Fibroblast of the aortic adventitia (primary cell): ENCODE data around the gene FAM167B. TPM values are rescaled to one million over a fixed set of nuclear protein-coding genes. Genes with fewer than 3 reads are reported as not detected.

Source experiments
- DNase-seq: peaks from one replicate; pipeline ENCODE4 v3.0.0-alpha.2; 2010; ENCODE audit warnings: low read depth
- H3K4me3 ChIP-seq: 2 replicates; pipeline ENCODE4 v1.5.1; 2011; ENCODE audit warnings: low read depth, mild to moderate bottlenecking, control low read depth, low read length, moderate library complexity
- CTCF ChIP-seq: IDR thresholded peaks from 2 replicates; pipeline ENCODE4 v1.5.1; 2011; ENCODE audit warnings: mild to moderate bottlenecking, low read length, control low read depth, inconsistent platforms; ENCODE audit not compliant: insufficient read depth
- total RNA-seq: library from RNA; depleted of rRNA; stranded (reverse); fragments of >200 nt; gene quantifications from 2 replicates; pipeline ENCODE4 v1.2.3, GENCODE V29; 2012; ENCODE audit warnings: low replicate concordance

FAM167B gene
- total RNA-seq, 1 donor, result 1.4 TPM

- H3K4me3 ChIP-seq, result no peak overlapping the region
- peak; percentile 88 for TF ChIP-seq CTCF
- peak; percentile 68 for DNase-seq
Measured at GRCh38 chr1:32215629-32216480, 31.2 kb upstream of the FAM167B start.

GRCh38 chr1:32216566-32216965 is 30.5 kb upstream of the FAM167B start:
- DNase-seq, result no peak
- TF ChIP-seq CTCF, result no peak
- no peak overlapping the region for H3K4me3 ChIP-seq

- no peak overlapping the region for H3K4me3 ChIP-seq
- no peak for TF ChIP-seq CTCF
- DNase-seq, result no peak
Measured at GRCh38 chr1:32219022-32219421, 28.0 kb upstream of the FAM167B start.

- TF ChIP-seq CTCF, result no peak
- DNase-seq, result no peak
- peak overlapping the region; percentile 93 for H3K4me3 ChIP-seq
Measured at GRCh38 chr1:32220746-32221580, 26.1 kb upstream of the FAM167B start.

GRCh38 chr1:32221581-32221979 is 25.4 kb upstream of the FAM167B start:
- no peak for TF ChIP-seq CTCF
- peak overlapping the region; percentile 93 for H3K4me3 ChIP-seq
- peak; percentile 42 for DNase-seq

- peak; percentile 92 for DNase-seq
- peak within 1 kb of the TSS; percentile 93 for H3K4me3 ChIP-seq
- TF ChIP-seq CTCF, result no peak
Measured at GRCh38 chr1:32221980-32222755, 24.9 kb upstream of the FAM167B start, which contains the start of the genes EIF3I and TMEM234. Gene EIF3I (plus strand): TSS chr1:32222407. CDS start chr1:32222442, 35 bp downstream. Gene TMEM234 (minus strand): TSS chr1:32222353. CDS start chr1:32222322, 31 bp downstream.
